Measurements from ENCODE around the gene NDUFS6.

DNA sequence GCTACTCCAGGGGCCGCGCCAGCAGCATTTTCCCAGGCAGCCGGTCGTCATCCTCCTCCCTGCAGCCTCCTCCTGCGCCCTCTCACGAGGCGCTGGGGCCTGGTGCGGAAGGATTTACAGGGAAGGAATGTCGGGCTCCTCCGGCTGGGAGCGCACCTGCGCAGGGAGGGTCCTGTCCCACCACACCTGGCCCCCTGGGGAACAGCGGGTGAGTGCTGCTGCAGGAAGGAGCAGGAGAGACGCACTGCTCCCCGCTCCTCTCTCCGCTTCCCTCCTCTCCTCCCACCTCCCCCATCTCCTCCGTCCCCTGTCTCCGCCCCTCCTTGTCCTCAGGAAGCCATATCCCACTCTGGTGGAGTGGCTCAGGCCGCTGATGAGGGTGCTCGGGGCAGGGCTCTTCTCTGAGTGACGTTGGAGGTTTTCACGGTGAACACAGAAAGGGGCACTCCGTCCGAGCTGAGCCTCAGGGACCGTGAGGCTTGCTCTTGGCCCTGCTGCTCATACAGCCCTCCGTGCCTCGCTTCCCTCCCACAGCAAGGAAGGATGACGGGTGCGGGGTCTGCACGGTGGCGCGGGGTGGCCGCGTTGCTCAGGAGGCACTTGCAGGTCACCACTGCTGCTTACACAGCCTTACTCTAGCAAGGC is 50.2 kb downstream of the NDUFS6 start:
- no peak for TF ChIP-seq POLR2A (IDR thresholded peaks at IDR 0.05)
- TF ChIP-seq, protein P1, sequence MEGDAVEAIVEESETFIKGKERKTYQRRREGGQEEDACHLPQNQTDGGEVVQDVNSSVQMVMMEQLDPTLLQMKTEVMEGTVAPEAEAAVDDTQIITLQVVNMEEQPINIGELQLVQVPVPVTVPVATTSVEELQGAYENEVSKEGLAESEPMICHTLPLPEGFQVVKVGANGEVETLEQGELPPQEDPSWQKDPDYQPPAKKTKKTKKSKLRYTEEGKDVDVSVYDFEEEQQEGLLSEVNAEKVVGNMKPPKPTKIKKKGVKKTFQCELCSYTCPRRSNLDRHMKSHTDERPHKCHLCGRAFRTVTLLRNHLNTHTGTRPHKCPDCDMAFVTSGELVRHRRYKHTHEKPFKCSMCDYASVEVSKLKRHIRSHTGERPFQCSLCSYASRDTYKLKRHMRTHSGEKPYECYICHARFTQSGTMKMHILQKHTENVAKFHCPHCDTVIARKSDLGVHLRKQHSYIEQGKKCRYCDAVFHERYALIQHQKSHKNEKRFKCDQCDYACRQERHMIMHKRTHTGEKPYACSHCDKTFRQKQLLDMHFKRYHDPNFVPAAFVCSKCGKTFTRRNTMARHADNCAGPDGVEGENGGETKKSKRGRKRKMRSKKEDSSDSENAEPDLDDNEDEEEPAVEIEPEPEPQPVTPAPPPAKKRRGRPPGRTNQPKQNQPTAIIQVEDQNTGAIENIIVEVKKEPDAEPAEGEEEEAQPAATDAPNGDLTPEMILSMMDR (IDR thresholded peaks at IDR 0.05) = no peak

Measured in testis (tissue), 2 donors.